Fibroblast of peridontal ligament (primary cell): Measurements from ENCODE around the gene TNFAIP8L2.
"Not testable (repeated sequence)": the region's sequence is repeated elsewhere in the genome, so short reads cannot be mapped to it uniquely, and the experiment has no call there.

Experiments
- DNase-seq: peaks from one replicate; pipeline ENCODE4 v3.0.0-alpha.2; 2010; ENCODE audit errors: extremely low read depth

Gene TNFAIP8L2

DNA sequence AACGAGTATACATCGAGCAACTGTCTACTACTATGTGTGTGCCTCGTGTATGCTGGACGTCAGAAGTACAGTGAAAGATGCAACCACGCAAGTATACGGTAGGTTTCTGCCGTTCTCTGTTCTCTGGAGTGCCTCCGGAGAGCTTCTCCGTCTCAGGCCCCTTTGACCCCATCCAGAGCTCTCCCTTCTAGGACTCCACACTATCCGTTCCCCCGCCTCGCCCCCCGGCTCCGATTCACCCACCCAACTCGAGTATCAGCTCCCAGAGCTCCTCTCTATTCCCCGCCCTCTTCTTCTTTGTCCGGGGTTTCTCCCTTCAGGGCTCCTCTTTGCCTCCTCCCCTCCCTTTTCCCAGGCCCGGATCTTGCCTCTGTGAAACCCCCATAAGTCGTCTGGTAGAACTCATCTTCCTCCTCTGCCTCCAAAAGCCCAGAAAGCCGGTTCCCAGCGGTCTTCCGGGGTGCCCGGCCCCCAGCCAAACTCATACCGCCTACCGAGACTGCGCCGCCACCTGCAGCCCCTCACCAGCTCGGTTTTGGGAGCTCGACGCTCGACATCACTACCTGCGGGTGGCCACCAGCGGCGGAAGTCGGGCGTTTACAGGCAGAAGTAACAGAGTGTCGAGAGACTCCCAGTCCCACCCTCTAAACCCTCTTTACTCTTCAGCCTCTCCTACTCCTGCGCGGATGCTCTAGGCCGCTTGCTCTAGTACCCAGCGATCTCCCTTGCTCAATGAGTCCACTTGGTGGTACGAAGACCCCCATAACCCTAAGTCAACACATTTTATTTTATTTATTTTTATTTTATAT lies 33.4 kb downstream of the TNFAIP8L2 start, which contains the start of gene VPS72:
VPS72 (minus strand) TSS at position 561 of the 809 bp plus-strand sequence; CDS start at position 485, 76 bp downstream.
- peak; percentile 85 for DNase-seq

DNA sequence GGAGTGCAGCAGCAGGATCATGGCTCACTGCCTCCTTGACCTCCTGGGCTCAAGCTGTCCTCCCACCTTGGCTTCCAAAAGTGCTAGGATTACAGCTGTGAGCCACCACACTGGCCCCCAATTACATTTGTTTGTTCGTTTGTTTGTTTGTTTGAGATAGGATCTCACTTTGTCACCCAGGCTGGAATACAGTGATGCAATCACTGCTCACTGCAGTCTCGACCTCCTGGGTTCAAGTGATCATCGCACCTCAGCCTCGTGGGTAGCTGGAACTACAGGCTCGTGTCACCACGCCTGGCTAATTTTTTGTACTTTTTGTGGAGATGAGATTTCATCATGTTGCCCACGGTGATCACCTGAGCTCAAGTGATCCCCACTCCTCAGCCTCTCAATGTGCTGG lies 35.6 kb downstream of the TNFAIP8L2 start:
- no peak for DNase-seq

DNA sequence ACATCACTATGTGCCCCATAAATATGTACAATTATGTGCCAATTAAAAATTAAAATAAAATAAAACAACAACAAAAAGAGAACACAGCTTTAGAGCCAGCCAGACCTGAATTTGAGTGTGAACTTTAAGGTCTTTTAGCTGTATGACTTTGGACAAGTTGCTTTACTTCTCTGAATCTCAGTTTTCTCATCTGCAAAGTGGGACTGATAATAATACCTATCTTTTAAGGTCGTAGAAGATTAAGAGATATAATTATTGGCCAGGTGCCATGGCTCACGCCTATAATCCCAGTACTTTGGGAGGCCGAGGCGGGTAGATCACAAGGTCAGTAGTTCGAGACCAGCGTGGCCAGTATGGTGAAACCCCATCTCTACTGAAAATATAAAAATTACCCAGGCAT lies 36.9 kb downstream of the TNFAIP8L2 start:
- no peak for DNase-seq

DNA sequence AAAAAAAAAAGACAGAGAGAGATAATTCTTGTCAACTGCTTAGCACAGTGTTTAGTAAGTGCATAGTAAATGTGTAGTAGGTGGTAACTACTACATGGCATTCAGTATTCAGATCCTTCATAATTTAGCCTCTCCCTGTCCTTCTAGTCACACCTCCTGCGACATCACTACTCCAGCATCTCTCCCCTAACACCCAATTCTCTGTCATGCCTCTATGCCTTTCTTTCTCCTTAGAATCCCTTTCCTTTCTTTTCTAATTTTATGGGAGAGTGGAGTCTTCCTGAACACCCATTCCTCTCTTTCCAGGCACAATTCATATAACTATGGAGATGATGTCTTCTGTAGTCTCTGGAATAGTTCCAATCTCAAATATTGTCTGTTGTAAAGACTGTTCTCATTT lies 37.4 kb downstream of the TNFAIP8L2 start:
- DNase-seq = no peak

DNA sequence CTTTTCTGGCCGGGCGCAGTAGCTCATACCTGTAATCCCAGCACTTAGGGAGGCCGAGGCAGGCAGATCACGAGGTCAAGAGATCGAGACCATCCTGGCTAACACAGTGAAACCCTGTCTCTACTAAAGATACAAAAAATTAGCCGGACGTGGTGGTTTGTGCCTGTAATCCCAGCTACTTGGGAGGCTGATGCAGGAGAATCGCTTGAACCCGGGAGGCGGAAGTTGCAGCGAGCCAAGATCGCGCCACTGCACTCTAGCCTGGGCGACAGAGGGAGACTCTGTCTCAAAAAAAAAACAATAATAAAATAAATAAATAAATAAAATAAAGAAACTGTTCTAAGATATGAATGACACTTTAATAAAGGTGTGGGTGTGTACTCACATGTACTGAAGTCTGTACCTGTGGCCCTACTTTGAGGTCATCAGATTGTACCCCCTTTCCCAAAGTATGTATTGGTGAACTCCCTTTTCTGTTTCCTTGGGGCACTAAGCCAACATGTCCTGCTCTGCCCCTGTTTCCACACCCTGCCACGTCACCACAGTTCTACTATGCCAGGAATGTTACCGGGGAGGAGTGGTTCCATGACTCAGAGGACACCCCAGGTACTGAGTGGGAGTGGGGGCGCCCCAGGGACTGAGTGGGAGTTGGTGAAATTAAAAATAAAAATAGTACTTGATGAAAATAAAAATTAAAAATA lies 38.6 kb downstream of the TNFAIP8L2 start:
- DNase-seq = peak; percentile 73

DNA sequence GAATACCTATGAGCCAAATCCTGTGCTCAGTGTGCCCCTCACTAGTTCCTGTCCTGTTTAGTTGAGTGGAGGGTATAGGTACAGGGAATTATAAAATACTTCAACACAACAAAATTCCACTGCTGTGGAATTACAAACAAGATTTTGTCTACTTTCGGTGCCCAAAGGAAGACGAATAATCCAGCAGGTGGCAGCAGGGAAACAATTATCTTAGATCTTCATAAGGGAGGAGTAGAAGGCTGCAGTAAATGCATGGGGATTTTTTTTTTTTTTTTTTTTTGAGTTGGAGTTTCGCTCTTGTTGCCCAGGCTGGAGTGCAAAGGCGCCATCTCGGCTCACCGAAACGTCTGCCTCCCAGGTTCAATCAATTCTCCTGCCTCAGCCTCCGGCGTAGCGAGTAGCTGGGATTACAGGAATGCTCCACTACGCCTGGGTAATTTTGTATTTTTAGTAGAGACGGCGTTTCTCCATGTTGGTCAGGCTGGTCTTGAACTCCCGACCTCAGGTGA lies 39.9 kb downstream of the TNFAIP8L2 start:
- DNase-seq = peak; percentile 94

DNA sequence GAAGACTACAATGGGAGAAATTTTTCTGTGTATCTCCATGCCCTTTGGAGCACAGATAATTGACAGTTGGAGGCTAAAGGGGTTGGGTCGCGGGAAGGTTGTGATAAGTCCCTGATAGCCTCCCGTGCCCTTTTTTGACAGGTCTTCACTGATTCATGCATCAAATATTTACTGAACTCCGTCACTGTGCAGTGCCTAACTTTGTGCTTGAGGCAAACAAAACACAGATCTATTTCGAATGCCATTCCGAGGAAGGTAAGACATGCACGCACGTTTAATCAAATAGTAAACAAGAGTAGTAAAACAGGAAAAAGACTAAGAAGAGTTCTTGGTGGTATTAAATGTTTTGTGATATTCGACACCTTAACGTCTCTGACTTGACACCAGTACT lies 41.4 kb downstream of the TNFAIP8L2 start:
- no peak for DNase-seq

DNA sequence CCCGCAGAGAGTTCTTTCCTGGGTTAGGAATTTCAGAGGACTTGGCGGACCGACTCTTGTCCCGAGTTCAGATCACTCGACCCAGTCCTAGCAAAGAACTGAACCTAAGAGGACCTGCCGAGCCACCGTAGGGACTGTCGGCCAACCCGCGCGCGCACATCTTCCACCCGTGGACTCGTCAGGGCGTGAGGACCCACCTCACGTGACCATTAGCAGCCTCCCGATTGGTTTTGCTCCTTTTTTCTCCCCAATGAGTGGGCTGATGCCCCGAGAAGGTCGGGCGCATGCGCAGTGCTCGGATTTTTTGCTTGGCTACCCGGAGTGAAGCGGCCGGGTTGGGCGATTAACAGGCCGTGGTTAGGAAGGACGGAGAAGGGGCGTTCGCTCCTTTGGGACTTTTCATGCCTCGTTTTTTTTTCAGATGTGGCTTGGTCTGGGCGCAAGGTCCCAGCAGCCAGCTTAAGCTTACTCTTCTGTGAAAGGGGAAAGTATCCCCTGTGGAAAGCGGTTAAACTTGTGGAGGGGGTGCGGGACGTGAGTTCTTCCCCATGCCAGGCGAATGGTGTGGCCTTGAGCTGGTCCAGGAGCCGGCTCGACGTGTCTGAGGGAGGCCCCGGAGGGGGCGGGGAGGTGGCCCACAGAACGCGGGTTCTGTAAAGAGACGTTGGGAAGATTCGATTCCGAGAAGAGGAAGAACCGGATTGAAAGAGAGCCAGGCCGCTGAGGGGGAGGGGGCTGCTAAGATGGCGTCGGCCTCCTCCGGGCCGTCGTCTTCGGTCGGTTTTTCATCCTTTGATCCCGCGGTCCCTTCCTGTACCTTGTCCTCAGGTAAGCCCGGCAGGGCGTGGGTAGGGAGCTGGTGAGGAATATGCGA lies 42.0 kb downstream of the TNFAIP8L2 start, which contains the start of gene PIP5K1A:
PIP5K1A (plus strand) TSS at position 299 of the 874 bp plus-strand sequence; CDS start at position 744, 445 bp downstream.
- peak; percentile 99 for DNase-seq

DNA sequence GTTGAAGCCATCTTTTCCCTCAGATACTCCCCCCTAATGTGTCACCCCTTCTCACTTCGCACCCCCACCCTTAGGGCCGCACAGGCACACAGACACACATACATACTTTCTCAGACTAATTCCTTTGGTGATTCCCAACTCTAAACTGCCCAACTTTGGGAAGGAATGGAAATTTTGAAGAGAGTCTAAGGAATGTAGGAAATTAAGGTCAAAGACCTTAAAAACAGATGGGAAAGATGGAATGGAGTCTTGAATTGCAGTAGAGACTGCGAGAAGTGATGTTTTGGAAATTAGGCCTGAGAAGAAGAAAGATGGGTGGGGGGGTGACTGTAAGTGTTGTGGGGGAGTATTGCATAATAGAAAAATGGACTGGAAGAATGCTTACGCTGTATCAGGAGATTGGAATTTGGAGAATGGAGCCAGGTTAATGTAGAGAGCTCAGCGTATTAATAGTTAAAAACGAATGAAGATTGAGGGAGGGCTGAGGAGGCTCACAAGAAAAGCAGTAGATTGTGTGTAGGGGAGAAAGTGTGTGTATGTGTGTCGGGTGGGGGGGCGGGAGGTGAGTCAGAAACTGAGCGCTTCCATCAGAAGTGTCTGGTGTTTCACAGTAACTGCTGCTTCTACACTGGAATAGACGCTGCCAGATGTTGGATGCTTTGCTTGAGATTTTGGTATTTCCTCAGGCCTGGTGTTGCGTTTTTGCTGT lies 43.6 kb downstream of the TNFAIP8L2 start:
- DNase-seq = peak; percentile 83

DNA sequence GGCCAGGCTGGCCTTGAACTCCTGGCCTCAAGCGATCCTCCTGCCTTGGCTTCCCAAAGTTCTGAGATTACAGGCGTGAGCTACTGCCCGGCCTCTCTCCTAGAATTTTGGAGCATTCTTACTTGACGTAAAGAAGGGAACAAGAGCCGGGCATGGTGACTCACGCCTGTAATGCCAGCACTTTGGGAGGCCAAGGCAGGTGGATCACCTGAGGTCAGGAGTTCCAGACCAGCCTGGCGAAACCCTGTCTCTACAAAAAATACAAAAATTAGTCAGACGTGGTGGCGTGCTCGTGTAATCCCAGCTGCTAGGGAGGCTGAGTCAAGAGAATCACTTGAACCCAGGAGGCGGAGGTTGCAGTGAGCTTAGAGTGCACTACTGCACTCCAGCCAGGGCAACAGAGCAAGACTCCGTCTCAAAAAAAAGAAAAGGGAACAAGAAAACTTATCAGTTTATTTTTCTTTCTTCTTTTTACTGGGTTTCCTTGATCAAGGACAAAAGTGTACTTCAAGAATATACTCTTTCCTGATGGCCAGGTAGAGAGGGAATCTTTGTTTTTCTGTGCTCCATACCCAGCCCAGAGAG lies 49.0 kb downstream of the TNFAIP8L2 start:
- not testable (repeated sequence) for DNase-seq
